ENCODE results near the gene SNX15.
"Not testable (repeated sequence)": the region's sequence is repeated elsewhere in the genome, so short reads cannot be mapped to it uniquely, and the experiment has no call there.

SNX15 gene, protein sequence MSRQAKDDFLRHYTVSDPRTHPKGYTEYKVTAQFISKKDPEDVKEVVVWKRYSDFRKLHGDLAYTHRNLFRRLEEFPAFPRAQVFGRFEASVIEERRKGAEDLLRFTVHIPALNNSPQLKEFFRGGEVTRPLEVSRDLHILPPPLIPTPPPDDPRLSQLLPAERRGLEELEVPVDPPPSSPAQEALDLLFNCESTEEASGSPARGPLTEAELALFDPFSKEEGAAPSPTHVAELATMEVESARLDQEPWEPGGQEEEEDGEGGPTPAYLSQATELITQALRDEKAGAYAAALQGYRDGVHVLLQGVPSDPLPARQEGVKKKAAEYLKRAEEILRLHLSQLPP

DNA sequence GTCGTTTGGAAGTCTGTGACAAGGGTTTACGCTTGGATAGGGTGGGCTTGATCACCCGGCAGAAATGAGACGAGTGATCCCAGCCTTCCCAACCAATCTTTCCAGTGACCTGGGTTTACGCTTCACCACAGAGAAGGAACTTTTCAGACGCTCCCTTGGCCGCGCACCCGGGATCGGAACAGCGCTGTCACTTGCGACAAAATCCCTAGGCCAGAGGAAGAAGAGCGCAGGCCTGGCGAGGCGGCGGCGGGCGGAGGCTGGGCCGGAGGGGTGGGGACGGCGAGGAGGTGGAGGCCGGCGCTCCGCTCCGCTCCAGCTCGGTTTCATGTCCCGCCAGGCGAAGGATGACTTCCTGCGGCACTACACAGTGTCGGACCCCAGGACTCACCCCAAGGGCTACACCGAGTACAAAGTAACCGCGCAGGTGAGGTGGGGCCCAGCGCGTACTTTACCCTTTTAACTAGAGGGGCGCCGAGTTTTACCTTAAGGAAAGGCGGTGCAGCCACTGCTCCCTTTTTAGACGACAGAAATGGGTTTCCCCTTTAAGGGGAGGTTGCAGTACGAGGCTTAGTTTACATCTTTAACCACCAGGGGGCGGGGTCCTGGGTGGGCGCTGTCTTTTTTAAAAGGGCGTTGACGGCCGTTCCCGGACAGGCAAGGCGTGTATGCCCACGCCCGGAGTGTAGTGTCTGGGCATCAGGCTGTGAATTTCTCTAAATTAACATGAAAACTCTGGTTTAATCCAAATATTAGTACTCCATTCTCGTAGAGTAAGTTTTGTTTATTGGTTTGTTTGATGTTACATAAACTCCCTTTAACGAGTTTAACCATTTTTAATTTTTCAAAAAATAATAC is at the start of gene SNX15:
Gene SNX15 (plus strand): TSS at position 227 of the 855 bp plus-strand sequence. CDS start 99 bp downstream, at position 326.
- in situ Hi-C loops (cut with MboI; ENCODE audit: low sequenced_read_pairs), result loop anchor here (5.0 kb wide), 1 partner anchor 55 kb away; the partner anchor contains the start of genes CDCA5 and ZFPL1

DNA sequence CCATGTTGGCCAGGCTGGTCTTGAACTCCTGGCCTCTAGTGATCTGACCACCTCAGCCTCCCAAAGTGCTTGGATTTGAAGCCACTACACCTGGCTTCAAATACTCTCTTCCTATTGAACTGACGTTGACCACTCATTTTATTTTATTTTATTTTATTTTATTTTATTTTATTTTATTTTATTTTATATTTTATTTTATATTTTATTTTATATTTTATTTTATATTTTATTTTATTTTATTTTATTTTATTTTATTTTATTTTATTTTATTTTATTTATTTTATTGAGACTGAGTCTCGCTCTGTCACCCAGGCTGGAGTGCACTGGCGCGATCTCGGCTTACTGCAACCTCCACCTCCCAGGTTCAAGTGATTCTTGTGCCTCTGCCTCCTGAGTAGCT is 43.9 kb upstream of the SNX15 start:
- in situ Hi-C loops (cut with MboI; ENCODE audit: low sequenced_read_pairs), result not testable (repeated sequence)

DNA sequence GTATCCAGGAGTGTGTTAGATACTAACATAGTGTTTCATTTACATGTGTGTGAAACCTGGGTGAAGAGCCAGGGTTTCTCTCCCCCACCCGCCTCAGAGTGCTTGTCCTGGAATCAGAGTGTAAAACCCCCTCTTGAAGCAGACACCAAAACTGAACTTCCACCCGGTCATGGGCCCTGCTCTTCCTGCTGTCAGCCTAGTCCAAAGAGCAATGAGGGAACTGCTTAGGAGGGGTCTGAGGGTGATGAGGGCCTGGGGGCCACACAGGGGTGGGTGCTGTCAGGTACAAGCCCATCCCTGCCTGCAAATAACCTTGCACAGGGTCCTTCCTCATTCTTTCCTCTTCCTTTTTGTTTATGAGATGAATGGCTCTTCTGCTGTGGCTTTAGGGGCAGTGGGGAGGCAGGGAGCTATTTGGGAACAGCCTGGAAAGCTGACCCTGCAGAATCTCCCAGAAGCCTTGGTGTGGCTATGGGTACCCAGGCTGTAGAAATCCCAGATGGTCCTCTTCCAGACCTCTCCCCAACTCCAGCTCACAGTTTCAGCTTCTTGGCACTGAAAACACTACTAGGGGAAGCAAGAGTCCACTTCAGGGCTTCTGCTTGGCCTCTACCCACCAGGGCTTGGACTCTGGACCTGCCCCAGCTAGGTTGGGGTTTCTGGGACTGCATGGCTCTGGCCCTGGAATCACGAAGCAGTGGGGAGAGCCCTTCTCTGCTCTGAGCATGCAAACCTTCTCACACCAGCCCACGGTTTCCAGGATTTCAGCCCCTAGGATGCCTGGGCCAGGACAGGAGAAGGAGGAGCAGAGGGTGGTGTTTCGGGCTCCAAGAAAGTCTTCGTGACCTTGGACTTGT is 39.0 kb upstream of the SNX15 start:
- in situ Hi-C loops (cut with MboI; ENCODE audit: low sequenced_read_pairs), result no loop called here

DNA sequence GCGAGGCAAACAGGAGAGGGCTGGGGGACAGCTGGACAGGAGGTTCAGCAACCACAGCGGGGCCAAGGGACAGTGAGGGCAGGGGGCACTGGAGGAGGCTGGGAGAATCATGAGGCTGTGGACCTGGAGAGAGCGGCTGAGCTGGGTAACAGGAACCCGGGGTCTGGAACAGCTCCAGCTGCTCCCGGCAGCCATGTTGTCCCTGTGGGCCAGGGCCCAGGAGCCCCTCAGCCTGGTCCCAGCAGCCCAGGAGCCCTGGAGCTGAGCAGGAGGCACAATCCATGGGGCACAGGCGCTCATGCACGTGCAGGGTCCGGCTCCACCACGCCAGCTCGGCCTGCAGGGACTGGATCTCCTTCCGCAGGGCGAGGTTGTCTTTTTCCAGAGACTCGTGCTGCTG is 37.8 kb upstream of the SNX15 start:
- in situ Hi-C loops (cut with MboI; ENCODE audit: low sequenced_read_pairs), result no loop called here

DNA sequence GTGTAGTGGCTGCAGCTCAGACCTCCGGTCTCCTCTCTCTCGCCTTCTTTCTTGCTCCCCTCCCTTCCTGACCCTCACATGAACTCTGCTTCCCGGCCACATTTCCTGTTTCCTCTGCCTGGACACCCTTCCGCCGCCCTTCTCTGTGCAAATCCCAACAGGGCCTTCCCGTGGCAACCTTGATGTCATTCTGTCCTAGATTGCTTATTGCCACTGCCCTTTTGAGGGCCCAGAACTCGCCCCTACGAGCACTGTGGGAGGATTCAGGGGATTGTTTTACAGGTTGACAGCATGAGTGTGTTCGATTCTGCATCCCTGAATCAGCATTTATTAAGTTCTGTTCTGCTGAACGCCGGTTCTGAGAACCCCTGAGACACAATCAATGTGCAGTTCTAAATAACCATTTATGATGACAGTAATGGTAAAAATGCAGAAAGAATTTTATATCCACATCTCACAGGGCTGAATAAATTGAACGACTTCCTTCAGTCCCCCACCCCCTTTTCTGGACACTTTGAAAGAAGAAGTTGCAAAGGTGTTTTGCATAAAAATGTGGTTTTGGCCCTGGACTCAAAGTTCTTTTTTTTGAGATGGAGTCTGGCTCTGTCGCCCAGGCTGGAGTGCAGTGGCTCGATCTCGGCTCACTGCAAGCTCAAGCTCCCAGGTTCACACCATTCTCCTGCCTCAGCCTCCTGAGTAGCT is 36.9 kb upstream of the SNX15 start:
- in situ Hi-C loops (cut with MboI; ENCODE audit: low sequenced_read_pairs), result no loop called here

DNA sequence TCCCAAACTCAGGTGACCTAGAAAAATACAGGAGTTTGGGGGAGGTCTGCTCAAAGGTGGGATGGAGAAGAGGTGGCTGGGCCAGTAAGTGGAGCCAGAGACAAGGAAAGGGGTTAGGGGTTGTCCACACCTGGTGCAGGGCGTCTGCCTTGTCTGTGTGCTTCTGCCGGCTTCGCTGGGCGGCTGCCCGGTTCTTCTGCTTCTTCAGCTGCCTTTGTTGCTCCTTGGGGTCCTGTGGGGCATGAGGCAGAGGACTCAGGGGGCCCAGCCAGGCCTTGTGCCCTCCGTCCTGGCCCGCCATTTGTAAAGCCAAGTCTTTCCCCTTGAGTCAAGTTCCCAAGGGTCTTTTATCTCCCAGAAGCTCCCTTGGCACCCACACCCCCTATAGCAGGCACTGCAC is 32.9 kb upstream of the SNX15 start:
- in situ Hi-C loops (cut with MboI; ENCODE audit: low sequenced_read_pairs), result no loop called here

DNA sequence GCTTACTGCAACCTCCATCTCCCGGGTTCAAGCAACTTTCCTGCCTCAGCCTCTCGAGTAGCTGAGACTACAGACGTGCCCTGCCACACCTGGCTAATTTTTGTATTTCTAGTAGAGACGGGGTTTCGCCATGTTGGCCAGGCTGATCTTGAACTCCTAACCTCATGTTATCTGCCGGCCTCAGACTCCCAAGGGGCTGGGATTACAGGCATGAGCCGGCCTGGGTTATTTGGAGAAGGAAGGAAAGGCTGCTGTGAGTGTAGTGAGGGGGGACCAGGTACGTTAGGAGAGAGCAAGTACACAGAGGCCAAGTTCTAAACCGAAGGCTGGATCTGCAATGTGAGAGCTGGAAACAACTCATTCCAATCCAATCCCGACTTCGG is 30.9 kb upstream of the SNX15 start:
- in situ Hi-C loops (cut with MboI; ENCODE audit: low sequenced_read_pairs), result no loop called here

DNA sequence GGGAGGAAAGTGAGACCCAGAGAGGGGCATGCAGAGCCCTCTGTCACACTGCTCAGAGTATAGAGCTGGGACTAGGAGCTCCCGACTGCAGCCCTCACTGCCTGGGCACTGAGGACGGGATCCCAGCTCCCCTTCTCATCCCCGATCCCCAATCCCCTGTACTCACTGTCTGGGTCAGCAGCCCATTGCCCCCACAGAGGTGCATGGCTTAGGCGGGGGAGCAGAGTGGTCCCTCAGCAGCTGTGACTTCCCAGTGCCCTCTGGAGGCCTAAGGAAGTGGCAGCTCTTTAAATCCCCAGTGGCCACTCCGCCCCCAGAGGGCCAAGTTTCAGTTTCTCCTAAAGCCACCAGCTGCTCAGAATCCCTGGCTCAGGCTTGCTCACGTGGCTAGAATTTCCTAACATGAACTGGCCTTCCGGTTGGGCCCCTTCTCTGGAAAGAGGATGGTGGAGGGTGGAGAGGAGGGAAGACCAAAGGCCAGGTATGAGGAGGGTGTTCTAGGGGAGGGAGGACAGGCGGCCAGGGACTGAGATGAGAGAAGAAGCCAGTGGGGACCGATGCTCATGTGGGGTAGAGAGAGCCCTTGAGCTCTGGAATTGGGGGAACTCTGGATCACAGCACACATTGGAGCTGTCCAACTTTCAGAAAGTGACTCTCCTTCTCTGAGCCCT is 30.4 kb upstream of the SNX15 start, which contains the start of gene BATF2:
Gene BATF2 (minus strand): TSS at position 262 of the 671 bp plus-strand sequence. CDS start 57 bp downstream, at position 205.
- in situ Hi-C loops (cut with MboI; ENCODE audit: low sequenced_read_pairs), result no loop called here

DNA sequence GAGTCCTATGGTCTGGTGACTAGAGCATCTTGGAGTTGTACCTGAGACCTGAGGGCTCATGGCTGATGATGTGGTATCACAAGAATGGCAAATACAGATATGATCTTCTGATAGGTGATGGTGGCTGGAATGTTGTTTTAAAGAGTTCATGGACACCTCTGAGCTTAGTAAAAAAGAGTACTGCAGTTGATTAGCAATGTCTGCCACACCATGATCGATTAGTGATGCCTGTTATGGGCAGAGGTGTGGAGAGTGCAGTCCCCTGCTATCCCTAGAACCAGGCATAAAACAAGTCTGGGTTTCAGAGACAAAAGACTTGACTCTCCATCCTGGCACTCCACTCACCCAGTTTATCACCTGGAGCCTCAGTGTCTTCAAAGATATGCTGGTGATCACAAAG is 29.1 kb upstream of the SNX15 start:
- in situ Hi-C loops (cut with MboI; ENCODE audit: low sequenced_read_pairs), result no loop called here

DNA sequence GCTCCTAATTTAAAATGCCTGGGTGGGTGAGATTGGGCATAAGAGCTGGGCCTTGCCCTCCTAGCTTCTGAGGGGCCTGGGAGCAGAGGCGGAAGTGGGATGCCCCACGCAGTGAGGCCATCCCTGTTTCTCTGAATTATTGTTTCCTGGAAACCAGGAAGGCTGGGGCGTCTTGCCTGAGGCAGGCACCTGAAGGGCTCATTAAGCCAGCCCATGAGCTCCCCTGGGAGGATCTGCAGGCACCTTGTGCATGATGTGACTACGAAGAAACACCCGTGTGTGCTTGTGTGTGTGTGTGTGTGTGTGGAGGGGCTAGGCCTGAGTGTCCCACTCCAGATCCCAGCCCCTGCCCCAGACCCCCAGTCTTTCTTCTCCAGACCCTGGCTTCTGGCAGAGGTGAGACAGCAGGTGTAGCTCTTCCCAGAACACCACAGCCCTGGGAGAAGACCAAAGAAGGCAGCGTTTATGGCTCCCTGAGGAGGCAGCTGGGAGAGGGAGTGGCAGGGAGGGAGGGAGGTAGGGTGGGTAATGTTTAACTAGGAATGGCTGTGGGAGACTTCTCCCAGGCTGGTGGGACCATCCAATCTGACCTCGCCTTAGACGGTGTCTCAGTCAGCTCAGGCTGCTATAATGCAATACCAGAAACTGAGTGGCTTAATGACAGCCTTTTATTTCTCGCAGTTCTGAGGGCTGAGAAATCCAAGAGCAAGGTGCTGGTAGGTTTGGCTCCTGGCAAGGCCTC is 28.4 kb upstream of the SNX15 start:
- in situ Hi-C loops (cut with MboI; ENCODE audit: low sequenced_read_pairs), result no loop called here

DNA sequence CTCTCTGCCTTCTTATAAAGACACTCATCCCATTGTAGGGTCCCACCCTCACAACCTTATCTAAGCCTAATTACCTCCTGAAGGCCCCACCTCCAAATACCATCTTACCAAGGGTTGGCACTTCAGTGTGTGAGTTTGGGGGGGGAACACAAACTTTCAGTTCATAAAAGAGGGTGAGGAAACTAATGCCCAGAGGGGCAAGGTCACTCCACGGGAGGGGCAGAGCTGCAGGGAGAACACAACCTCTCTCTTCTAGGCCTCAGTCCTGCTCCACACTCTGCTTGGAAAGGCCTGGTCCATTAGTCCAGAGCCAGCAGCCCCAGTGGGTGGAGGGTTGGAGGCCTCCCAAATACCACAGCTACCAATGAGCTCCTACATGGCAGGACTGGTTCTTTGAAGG is 27.8 kb upstream of the SNX15 start:
- in situ Hi-C loops (cut with MboI; ENCODE audit: low sequenced_read_pairs), result no loop called here

DNA sequence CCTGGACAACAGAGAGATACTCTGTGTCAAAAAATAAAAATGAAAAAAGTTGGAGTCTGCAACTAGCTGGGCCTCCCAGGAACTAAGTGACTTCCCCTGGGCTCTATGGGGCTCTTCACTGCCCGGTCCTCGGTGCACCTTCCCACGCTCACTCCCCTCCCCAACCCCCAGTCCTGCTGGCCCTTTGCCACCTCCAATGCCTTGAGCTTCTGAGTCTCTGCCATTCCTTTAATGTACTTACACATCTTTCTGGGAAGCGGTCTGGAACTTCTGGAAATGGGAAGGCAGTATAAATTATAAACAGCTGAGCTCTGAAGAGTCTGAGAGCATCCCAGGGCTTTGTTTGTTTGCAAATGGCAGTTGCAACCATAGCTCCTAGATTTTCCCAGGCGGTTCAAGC is 24.5 kb upstream of the SNX15 start:
- in situ Hi-C loops (cut with MboI; ENCODE audit: low sequenced_read_pairs), result no loop called here

DNA sequence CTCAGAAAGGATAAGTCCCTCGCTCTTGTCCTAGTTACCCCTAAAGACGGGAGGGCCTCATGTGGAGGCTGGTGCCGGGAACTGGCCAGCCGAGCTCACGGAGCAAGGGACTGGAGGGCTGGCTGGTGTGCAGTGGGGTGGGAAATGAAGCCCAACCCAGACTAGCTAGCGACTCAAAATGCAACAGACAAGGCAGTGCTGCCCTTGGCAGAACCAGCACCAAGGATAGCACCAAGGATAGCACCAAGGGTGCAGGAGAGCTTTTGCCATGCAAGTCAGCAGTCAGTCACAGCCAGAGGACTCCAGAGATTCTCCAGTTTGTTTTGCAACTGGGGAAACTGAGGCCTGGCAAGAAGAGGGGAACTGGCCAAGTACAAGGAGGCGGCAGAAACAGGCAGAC is 24.0 kb upstream of the SNX15 start:
- in situ Hi-C loops (cut with MboI; ENCODE audit: low sequenced_read_pairs), result no loop called here

DNA sequence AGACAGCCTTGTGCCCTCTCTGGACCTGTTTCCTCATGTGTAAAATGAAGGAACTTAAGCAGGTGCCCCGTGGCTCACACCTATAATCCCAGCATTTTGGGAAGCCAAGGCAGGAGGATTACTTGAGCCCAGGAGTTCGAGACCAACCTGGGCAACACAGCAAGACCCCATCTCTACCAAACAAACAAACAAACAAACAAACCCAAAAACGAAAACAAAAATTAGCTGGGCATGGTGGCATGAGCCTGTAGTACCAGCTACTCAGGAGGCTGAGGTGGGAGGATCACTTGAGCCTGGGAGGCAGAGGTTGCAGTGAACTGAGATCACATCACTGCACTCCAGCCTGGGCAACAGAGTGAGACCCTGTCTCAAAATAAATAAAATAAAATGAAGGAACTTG is 23.3 kb upstream of the SNX15 start:
- in situ Hi-C loops (cut with MboI; ENCODE audit: low sequenced_read_pairs), result not testable (repeated sequence)

DNA sequence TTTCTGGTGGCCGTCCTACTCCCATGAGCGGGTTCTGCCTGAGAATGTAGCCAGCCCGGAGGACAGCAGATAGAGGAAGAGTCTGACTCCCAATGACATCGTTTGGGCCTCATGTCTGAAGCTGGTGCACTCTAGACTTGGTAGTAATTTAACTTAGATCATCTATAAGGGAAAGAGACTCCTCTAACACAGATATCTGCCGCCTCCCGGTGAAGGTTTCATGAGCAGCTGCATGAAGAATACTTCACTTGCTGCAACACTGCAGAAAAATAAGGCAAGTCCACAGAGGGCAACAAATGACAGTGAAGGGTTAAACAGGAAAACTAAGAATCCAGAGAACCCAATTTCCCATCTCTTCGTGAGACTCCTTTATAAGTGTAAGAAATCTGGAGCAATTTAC is 19.2 kb upstream of the SNX15 start:
- in situ Hi-C loops (cut with MboI; ENCODE audit: low sequenced_read_pairs), result no loop called here

DNA sequence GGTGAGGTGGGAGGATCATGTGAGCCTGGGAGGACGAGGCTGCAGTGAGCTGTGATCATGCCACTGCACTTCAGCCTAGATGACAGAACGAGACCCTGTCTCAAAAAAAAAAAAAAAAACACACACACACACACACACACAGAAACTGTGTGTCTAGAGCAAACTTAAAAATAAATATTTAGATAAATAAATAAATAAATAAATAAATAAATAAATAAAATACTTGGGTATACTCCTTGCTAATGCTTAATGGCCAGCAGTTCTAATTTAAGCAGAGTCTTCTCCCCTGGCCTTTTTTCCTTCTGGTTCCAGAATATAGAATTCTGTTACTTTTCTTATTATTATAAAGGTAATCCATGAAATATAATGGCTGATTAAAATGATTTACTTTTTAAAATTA is 18.4 kb upstream of the SNX15 start:
- in situ Hi-C loops (cut with MboI; ENCODE audit: low sequenced_read_pairs), result no loop called here

DNA sequence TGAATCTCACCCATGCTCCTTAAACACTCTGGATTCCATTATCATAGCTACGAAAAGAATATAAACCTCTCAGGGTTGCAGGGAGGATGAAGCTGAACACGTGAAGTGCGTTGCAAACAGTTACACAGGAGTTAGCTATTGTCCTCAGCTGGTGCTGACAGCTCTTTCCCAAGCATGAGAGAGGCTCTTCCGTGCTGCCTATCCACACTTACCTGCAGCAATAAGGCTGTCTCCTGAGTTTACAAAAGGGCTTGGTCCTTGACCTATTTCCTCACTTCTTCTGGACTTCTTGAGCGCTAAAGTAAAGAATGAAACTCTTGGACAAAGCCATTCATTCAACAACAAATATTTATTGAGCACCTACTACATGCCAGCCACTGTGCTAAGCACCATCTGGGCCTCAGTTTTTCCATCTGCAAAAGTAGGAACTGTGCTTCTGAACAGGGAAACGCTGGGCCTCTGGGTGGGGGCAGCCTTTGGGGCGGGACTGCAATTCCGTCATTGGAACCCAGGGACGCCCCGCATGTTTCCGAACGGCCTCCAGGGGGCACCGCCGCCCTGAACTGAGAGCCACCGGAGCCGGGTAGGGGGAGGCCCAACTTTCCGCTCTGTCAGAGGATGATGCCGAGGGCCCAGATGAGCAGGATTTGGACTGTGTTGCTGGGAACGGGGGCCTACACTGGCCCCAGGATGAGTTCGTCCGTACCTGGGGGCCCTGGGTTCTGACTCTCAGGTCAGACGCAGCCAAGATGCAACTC is 13.9 kb upstream of the SNX15 start:
- in situ Hi-C loops (cut with MboI; ENCODE audit: low sequenced_read_pairs), result no loop called here

DNA sequence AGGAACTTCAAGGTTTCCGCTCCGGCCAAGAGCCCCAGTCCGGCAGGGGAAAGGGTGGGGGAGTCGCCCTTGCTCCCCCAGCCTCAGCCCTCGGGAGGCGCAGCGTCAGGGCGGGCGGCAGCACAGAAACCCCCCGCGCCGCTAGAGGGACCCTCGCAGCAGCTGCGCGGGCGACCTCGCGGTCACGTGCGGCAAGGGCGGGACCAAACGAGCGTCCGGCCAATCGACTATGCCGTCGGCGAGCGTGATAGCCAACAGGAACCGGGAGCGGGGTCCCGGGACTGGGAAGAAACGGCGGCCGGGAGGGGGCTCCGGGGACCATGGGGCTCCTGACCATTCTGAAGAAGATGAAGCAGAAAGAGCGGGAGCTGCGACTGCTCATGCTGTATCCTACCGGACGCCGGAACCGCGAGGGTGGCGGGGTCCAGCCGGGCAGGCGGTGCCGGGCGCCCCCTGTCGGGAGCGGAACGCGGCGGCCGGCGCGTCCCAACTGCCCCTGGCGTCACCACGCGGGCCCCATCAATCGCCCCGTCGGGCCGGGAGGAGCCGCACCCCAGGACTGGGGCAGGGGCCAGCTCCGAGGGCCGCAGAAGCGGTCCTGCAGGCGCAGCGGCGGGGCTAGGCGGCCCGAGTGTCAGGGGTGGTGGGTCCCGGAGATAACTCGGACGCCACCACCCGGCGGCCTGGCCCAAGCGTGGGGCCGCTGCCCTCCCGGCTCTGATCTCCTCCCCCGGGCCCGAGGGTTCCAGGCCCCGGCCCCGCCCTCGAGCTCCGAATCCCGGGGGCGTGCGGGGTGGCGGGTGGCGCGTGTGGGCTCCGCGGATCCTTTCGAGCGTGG is 13.1 kb upstream of the SNX15 start, which contains the start of gene ARL2:
Gene ARL2 (plus strand): TSS at position 273 of the 838 bp plus-strand sequence. CDS start 48 bp downstream, at position 321.
- in situ Hi-C loops (cut with MboI; ENCODE audit: low sequenced_read_pairs), result no loop called here
